ENCODE results near the gene CCDC185.

CCDC185 gene

DNA sequence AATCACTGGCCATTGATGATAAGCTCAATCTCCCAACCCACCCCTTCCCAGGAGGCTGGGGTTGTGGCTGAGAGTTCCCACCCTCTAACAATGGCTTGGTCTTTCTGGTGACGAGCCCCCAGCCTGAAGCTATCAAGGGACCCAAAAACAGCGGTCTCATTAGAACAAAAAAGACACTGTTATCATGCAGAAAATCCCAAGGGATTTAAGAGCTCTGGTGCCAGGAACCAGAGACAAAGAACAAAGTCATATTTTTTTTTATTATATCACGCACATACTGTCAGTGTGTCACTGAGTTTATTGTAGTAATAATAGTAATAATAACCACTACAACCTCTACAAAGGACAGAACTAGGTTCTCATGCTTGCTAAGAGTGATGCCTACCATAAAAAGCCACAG lies 43.9 kb downstream of the CCDC185 start:
- DNase-seq: no peak

DNA sequence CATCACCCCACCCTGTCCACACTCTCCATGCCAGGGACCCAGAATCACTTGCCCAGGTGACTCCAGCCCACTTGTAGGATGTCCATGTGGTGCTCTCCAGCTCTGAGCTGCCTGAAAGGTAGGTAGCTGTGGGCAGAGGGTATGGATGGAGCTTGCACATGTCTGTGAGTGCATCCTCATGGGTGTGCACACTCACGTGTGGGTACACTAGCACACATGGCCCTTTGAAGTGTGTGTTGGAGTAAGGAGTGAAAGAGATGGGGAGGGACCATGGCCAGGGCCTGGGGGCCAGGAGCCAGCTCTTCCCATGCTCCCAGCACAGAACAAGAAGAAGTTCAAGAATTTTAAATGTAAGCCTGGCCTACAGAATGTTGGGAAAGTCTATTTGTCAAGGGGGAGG lies 50.2 kb downstream of the CCDC185 start:
- DNase-seq: no peak

DNA sequence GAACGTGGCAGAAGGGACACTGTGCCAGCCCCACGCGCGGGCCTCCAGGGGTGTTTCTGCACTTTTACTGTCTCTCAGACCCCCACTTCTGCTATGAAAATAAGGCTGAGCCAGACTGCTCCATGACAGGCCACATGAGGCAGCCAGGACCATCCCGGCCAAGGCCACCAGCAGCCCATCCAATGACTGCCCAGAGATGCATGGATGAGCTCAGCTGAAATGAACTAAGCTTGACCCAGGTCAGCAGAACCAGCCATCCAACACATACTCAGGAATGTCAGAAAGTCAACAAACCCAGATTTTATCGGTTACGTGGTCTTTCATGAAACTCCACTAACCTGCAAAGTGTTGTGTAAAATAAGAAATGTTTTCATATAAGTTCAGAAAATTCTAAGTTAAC lies 51.2 kb downstream of the CCDC185 start:
- no peak for DNase-seq
